IMR-90 (cell line): Measurements from ENCODE around the gene CDH13. TPM values are rescaled to one million over a fixed set of nuclear protein-coding genes. Genes with fewer than 3 reads are reported as not detected.

Experiments used
- ATAC-seq: fragments of 200-7000 bp; cut with Tn5 transposase; 2 replicates; pipeline ENCODE4 v1.9.1; 2020; ENCODE audit warnings: low read depth, mild to moderate bottlenecking, moderate library complexity
- BruUV-seq: library from RNA; stranded (reverse); fragments of 400-500 nt; replicated peaks from 2 replicates; lab custom pipeline; 2021; lab: Mats Ljungman, UMichigan
- CTCF ChIA-PET: fragments of 300-600 bp; formaldehyde crosslinking; extraction: SDS; loops from one replicate; lab custom pipeline; 2021; ENCODE audit warnings: antibody characterized with exemption; lab: Yijun Ruan, JAX
- POLR2A ChIA-PET: fragments of 300-600 bp; sonication (Branson Sonifier 250); formaldehyde crosslinking; loops from one replicate; lab custom pipeline; 2022; ENCODE audit warnings: antibody characterized with exemption; ENCODE audit not compliant: unreplicated experiment; lab: Charles Lee
- DNase-seq: peaks from one replicate; pipeline ENCODE4 v3.0.0; 2013
- H2AFZ ChIP-seq: replicated peaks from 2 replicates; pipeline ENCODE3; 2013; ENCODE audit warnings: low read length, mild to moderate bottlenecking; ENCODE audit not compliant: poor library complexity
- H2AK5ac ChIP-seq: 2 replicates; pipeline ENCODE4 v1.6.1; 2013; ENCODE audit warnings: low read depth, low read length, inconsistent platforms
- H2AK9ac ChIP-seq: replicated peaks from 2 replicates; pipeline ENCODE3; 2013; ENCODE audit warnings: mild to moderate bottlenecking, low read depth, low read length, moderate library complexity; ENCODE audit not compliant: poor library complexity
- H2BK120ac ChIP-seq: 2 replicates; pipeline ENCODE4 v1.6.1; 2013; ENCODE audit warnings: low read depth, low read length, inconsistent platforms
- H2BK15ac ChIP-seq: 3 replicates; pipeline ENCODE4 v1.6.1; 2013; ENCODE audit warnings: low read depth, low read length, inconsistent platforms
- H2BK20ac ChIP-seq: 2 replicates; pipeline ENCODE4 v1.6.1; 2013; ENCODE audit warnings: low read depth, mild to moderate bottlenecking, inconsistent platforms, low read length, moderate library complexity
- H2BK5ac ChIP-seq: 2 replicates; pipeline ENCODE4 v1.6.1; 2013; ENCODE audit warnings: mild to moderate bottlenecking, low read depth, low read length, inconsistent platforms; ENCODE audit not compliant: poor library complexity, severe bottlenecking
- H3K14ac ChIP-seq: replicated peaks from 2 replicates; pipeline ENCODE4 v1.6.1; 2013; ENCODE audit warnings: low read depth, low read length, inconsistent platforms
- H3K18ac ChIP-seq: 2 replicates; pipeline ENCODE4 v1.6.1; 2013; ENCODE audit warnings: low read depth, low read length, control low read depth
- H3K23ac ChIP-seq: 2 replicates; pipeline ENCODE4 v1.6.1; 2013; ENCODE audit warnings: low read depth, low read length, inconsistent platforms
- H3K27ac ChIP-seq: 2 replicates; pipeline ENCODE4 v1.5.1; 2013; ENCODE audit warnings: mild to moderate bottlenecking, control low read depth, low read length; ENCODE audit not compliant: insufficient read depth
- H3K27me3 ChIP-seq: 2 replicates; pipeline ENCODE4 v1.6.1; 2013; ENCODE audit warnings: low read length; ENCODE audit not compliant: control insufficient read depth, insufficient read depth
- H3K36me3 ChIP-seq: 2 replicates; pipeline ENCODE4 v1.6.1; 2013; ENCODE audit warnings: low read length, mixed read lengths; ENCODE audit not compliant: control insufficient read depth, insufficient read depth
- H3K4ac ChIP-seq: 2 replicates; pipeline ENCODE4 v1.6.1; 2013; ENCODE audit warnings: low read depth, low read length, inconsistent platforms
- H3K4me1 ChIP-seq: 2 replicates; pipeline ENCODE4 v1.6.1; 2013; ENCODE audit warnings: low read length, mixed read lengths; ENCODE audit not compliant: control insufficient read depth, insufficient read depth
- H3K4me2 ChIP-seq: 2 replicates; pipeline ENCODE4 v1.6.1; 2013; ENCODE audit warnings: low read depth, mild to moderate bottlenecking, control low read depth, low read length, moderate library complexity
- H3K4me3 ChIP-seq: 2 replicates; pipeline ENCODE4 v1.5.1; 2013; ENCODE audit warnings: low read depth, mild to moderate bottlenecking, control low read depth, low read length, moderate library complexity; ENCODE audit not compliant: insufficient read depth
- H3K56ac ChIP-seq: 2 replicates; pipeline ENCODE4 v1.6.1; 2013; ENCODE audit warnings: low read length, inconsistent platforms; ENCODE audit not compliant: insufficient read depth; ENCODE audit errors: extremely low read depth
- H3K79me1 ChIP-seq, 2 experiments: 2 replicates each; pipeline ENCODE4 v1.6.1; 2013; ENCODE audit warnings: low read length in 2 of 2, inconsistent platforms in 1 of 2, low read depth in 1 of 2
- H3K9ac ChIP-seq: 2 replicates; pipeline ENCODE4 v1.6.1; 2013; ENCODE audit warnings: low read depth, low read length, control low read depth
- H3K9me1 ChIP-seq: 2 replicates; pipeline ENCODE4 v1.6.1; 2013; ENCODE audit warnings: low read length, inconsistent platforms; ENCODE audit not compliant: insufficient read depth
- H3K9me3 ChIP-seq: 2 replicates; pipeline ENCODE4 v1.6.1; 2013; ENCODE audit warnings: low read length; ENCODE audit not compliant: control insufficient read depth, insufficient read depth
- H4K20me1 ChIP-seq: 2 replicates; pipeline ENCODE4 v1.6.1; 2013; ENCODE audit warnings: low read length, inconsistent platforms; ENCODE audit not compliant: insufficient read depth
- H4K5ac ChIP-seq: 2 replicates; pipeline ENCODE4 v1.6.1; 2013; ENCODE audit warnings: mild to moderate bottlenecking, low read depth, low read length, control low read depth
- H4K8ac ChIP-seq, 2 experiments: 2 replicates each; pipeline ENCODE4 v1.6.1; 2013; ENCODE audit warnings: low read depth in 2 of 2, low read length in 2 of 2, control low read depth in 1 of 2, inconsistent platforms in 1 of 2
- H4K91ac ChIP-seq: 2 replicates; pipeline ENCODE4 v1.6.1; 2013; ENCODE audit warnings: low read depth, low read length, inconsistent platforms; ENCODE audit not compliant: insufficient read depth
- MAFK ChIP-seq: IDR thresholded peaks from 2 replicates; pipeline ENCODE4 v1.6.1; 2012; ENCODE audit warnings: low read depth, low read length, improper control_type of control experiment
- MAZ ChIP-seq: IDR thresholded peaks from 2 replicates; pipeline ENCODE4 v1.6.1; 2012; ENCODE audit warnings: low read depth, mild to moderate bottlenecking, low read length, improper control_type of control experiment, moderate library complexity, borderline replicate concordance
- MXI1 ChIP-seq: IDR thresholded peaks from 2 replicates; pipeline ENCODE4 v1.6.1; 2012; ENCODE audit warnings: low read depth, mild to moderate bottlenecking, low read length, moderate library complexity, borderline replicate concordance
- NFE2L2 ChIP-seq: fragments of 150-350 bp; IDR thresholded peaks from 2 replicates; pipeline ENCODE4 v1.6.1; 2016; ENCODE audit warnings: low read depth, mild to moderate bottlenecking, low read length
- RAD21 ChIP-seq: IDR thresholded peaks from 2 replicates; pipeline ENCODE4 v1.6.1; 2012; ENCODE audit warnings: low read length, improper control_type of control experiment
- RCOR1 ChIP-seq: IDR thresholded peaks from 2 replicates; pipeline ENCODE4 v1.6.1; 2012; ENCODE audit warnings: mild to moderate bottlenecking, low read length, improper control_type of control experiment; ENCODE audit not compliant: insufficient replicate concordance
- WGBS, 2 experiments: methylation state at CpG; one replicate each; pipeline versions ENCODE4 v1.1.5 to v1.1.7; 2013; ENCODE audit warnings: missing lambda C conversion rate in 2 of 2; ENCODE audit not compliant: insufficient read length in 1 of 2; ENCODE audit errors: extremely low coverage in 2 of 2; 5-methylcytosine and 5-hydroxymethylcytosine counted together
- dilution Hi-C: fragments of 300-500 bp; cut with HindIII; formaldehyde crosslinking; loops from one replicate; pipeline ENCODE4 v1.14.3; 2018; ENCODE audit warnings: low sequenced_read_pairs; ENCODE audit not compliant: unreplicated experiment
- in situ Hi-C: fragments of 300-500 bp; cut with MboI; formaldehyde crosslinking; loops from 3 replicates; pipeline ENCODE4 v1.14.3; 2019; ENCODE audit warnings: low sequenced_read_pairs, inconsistent platforms, mixed read lengths
- intact Hi-C: fragments of 100-400 bp; cut with micrococcal nuclease; formaldehyde crosslinking; loops from 2 replicates; pipeline ENCODE4 v1.10.0; 2022
- polyA plus RNA-seq, 3 experiments: library from polyadenylated mRNA; depleted of rRNA; stranded (reverse); fragments of >200 nt; gene quantifications; 2 replicates each; pipeline ENCODE4 v1.2.3, GENCODE V29; 2012; ENCODE audit warnings: low replicate concordance in 1 of 3
- total RNA-seq: library from RNA; depleted of rRNA; stranded (reverse); fragments of >200 nt; gene quantifications from 2 replicates; pipeline ENCODE4 v1.2.3, GENCODE V29; 2012

The CDH13 gene
- total and polyA plus RNA-seq, 2 of the 4 experiments (the other 2 are of a cell fraction): 61.6 to 74.7 TPM

DNA sequence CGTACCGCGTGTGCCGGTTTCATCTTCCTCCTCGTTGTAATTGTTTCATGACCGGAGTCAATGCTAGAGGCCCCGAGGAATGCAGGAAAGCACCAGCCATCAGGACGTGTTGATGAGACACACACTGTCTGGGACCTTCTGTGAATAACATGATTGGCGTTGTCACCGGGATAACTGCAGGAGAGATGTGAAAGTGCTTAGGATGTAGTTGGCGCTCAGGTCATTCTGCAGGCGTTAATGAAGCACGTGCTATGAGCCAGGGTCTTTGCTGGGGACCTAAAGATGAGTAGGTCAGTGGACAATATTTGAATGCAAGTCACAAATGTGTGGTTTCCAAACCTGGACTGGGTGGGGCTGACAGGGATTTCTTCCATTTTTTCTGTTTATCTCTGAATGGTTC lies 999.4 kb downstream of the CDH13 start:
- H3K14ac ChIP-seq: no peak overlapping the region
- H3K9me1 ChIP-seq: no peaks in the 10 kb centered on the region
- no peak overlapping the region for H4K91ac ChIP-seq
- ChIA-PET CTCF (no interaction called here), POLR2A (interaction anchor here (0.6 kb wide), 1 partner anchor 12 kb away, joined by 3 read pairs; no protein-coding TSS in a partner anchor)
- H3K27me3 ChIP-seq: no peaks in the 10 kb centered on the region
- no peak overlapping the region for H2AK9ac ChIP-seq
- no peak overlapping the region for H2BK120ac ChIP-seq
- H3K9ac ChIP-seq: no peak overlapping the region
- TF ChIP-seq RAD21 (no peak), MAFK (no peak), NFE2L2 (no peak), MAZ (no peak), MXI1 (no peak), RCOR1 (no peak)
- dilution Hi-C loops (no loop called here), intact Hi-C loops (no loop called here), in situ Hi-C loops (no loop called here)
- H3K4me2 ChIP-seq: no peak overlapping the region
- no peak overlapping the region for H2BK20ac ChIP-seq
- no peak overlapping the region for H3K4ac ChIP-seq
- no peaks in the 10 kb centered on the region for H3K4me1 ChIP-seq
- ATAC-seq (no peak), DNase-seq (no peak)
- H4K5ac ChIP-seq: no peak overlapping the region
- WGBS, 2 experiments: 91% methylated on average over 13 of the region's 13 CpGs; no CpG with 5 or more reads in 1 of the 2 experiments
- H3K27ac ChIP-seq: no peak overlapping the region
- H4K20me1 ChIP-seq: no peaks in the 10 kb centered on the region
- no peak overlapping the region for H2BK15ac ChIP-seq
- no peak overlapping the region for H3K56ac ChIP-seq
- BruUV-seq: no TSS peak
- H3K18ac ChIP-seq: no peak overlapping the region
- no peak overlapping the region for H2AK5ac ChIP-seq
- no peaks in the 10 kb centered on the region for H3K36me3 ChIP-seq
- H2BK5ac ChIP-seq: no peak overlapping the region
- no peaks in the 10 kb centered on the region for H3K9me3 ChIP-seq
- H3K23ac ChIP-seq: no peak overlapping the region
- no peak overlapping the region for H2AFZ ChIP-seq
- H3K4me3 ChIP-seq: no peak overlapping the region
- no peak overlapping the region for H4K8ac ChIP-seq
- H3K79me1 ChIP-seq: no peaks in the 10 kb centered on the region
